ENCODE data around the gene GALNT18. TPM values are rescaled to one million over a fixed set of nuclear protein-coding genes. Genes with fewer than 3 reads are reported as not detected.

GALNT18 gene
- total and polyA plus RNA-seq, 2 donors (not counting 3 experiments of a cell fraction or from before 2014, with no cell fraction given), result 0.17 to 0.18 TPM

GRCh38 chr11:11409901-11410300, 211.9 kb downstream of the GALNT18 start:
- Histone ChIP-seq H3K9ac (replicated peaks; ENCODE audit: extremely low read depth, insufficient read depth, low read length) (no peak overlapping the region), H2AFZ (ENCODE audit: low read depth, low read length) (no peak overlapping the region), H3K4me1 (ENCODE audit: control insufficient read depth, extremely low read depth, insufficient read depth, low read length) (no peaks in the 10 kb centered on the region), H3K4me2 (ENCODE audit: insufficient read depth, low read length) (no peak overlapping the region), H4K20me1 (replicated peaks; ENCODE audit: control insufficient read depth, extremely low read depth, insufficient read depth, low read length) (no peaks in the 10 kb centered on the region), H3K4me3 (replicated peaks in 1 of 3; ENCODE audit: insufficient read depth in 1 of 3, low read depth in 1 of 3, low read length in 3 of 3) (no peak overlapping the region), H3K27me3 (ENCODE audit: control insufficient read depth in 2 of 2, insufficient read depth in 2 of 2, low read length in 2 of 2) (no peaks in the 10 kb centered on the region), H3K36me3 (ENCODE audit: control insufficient read depth in 2 of 2, extremely low read depth in 1 of 2, insufficient read depth in 2 of 2, low read length in 2 of 2) (no peaks in the 10 kb centered on the region), H3K27ac (ENCODE audit: insufficient read depth, low read depth, low read length) (no peak overlapping the region), H3K9me3 (replicated peaks; ENCODE audit: control insufficient read depth, insufficient read depth, low read length) (no peaks in the 10 kb centered on the region), H3K79me2 (ENCODE audit: control insufficient read depth, insufficient read depth, low read length) (no peaks in the 10 kb centered on the region), H3K9me1 (replicated peaks; ENCODE audit: control insufficient read depth, extremely low read depth, insufficient read depth, low read length) (no peaks in the 10 kb centered on the region)
- FAIRE-seq, result no peak
- intact Hi-C loops (cut with micrococcal nuclease) (no loop called here), dilution Hi-C loops (cut with MboI; ENCODE audit: extremely low pct_ligation_motif_present, low sequenced_read_pairs) (no loop called here)
- POLR2A ChIA-PET, result no interaction called here
- DNase-seq (ENCODE audit: low read depth, low spot score), result no peak
- TF ChIP-seq MYC (IDR thresholded peaks at IDR 0.05; ENCODE audit: low read depth, low read length) (no peak), EZH2 (IDR thresholded peaks at IDR 0.05; ENCODE audit: borderline replicate concordance, low read depth, low read length, severe bottlenecking) (no peak), POLR2A (IDR thresholded peaks at IDR 0.05; ENCODE audit: low read depth, low read length) (no peak), GATA2 (IDR thresholded peaks at IDR 0.05; ENCODE audit: insufficient read depth, insufficient read length, low read depth, low read length) (no peak), FOS (IDR thresholded peaks at IDR 0.05; ENCODE audit: borderline replicate concordance, insufficient read depth, low read length) (no peak)
- CTCF ChIA-PET, result no interaction called here
- no TSS peak for BruUV-seq (replicated peaks)

- H3K36me3 ChIP-seq (ENCODE audit: control insufficient read depth in 2 of 2, extremely low read depth in 1 of 2, insufficient read depth in 2 of 2, low read length in 2 of 2), result no peaks in the 10 kb centered on the region
- H3K4me2 ChIP-seq (ENCODE audit: insufficient read depth, low read length), result no peak overlapping the region
- no peaks in the 10 kb centered on the region for H3K27me3 ChIP-seq (ENCODE audit: control insufficient read depth in 2 of 2, insufficient read depth in 2 of 2, low read length in 2 of 2)
- H3K4me3 ChIP-seq (replicated peaks in 1 of 3; ENCODE audit: insufficient read depth in 1 of 3, low read depth in 1 of 3, low read length in 3 of 3), result no peak overlapping the region
- no peaks in the 10 kb centered on the region for H3K9me3 ChIP-seq (replicated peaks; ENCODE audit: control insufficient read depth, insufficient read depth, low read length)
- H4K20me1 ChIP-seq (replicated peaks; ENCODE audit: control insufficient read depth, extremely low read depth, insufficient read depth, low read length), result no peaks in the 10 kb centered on the region
- no peaks in the 10 kb centered on the region for H3K9me1 ChIP-seq (replicated peaks; ENCODE audit: control insufficient read depth, extremely low read depth, insufficient read depth, low read length)
- BruUV-seq (replicated peaks), result no TSS peak
- dilution Hi-C loops (cut with MboI; ENCODE audit: extremely low pct_ligation_motif_present, low sequenced_read_pairs) (no loop called here), intact Hi-C loops (cut with micrococcal nuclease) (no loop called here)
- H3K79me2 ChIP-seq (ENCODE audit: control insufficient read depth, insufficient read depth, low read length), result no peaks in the 10 kb centered on the region
- no peaks in the 10 kb centered on the region for H3K4me1 ChIP-seq (ENCODE audit: control insufficient read depth, extremely low read depth, insufficient read depth, low read length)
- no peak for DNase-seq (ENCODE audit: low read depth, low spot score)
- H3K9ac ChIP-seq (replicated peaks; ENCODE audit: extremely low read depth, insufficient read depth, low read length), result no peak overlapping the region
- no peak for FAIRE-seq
- ChIA-PET CTCF (no interaction called here), POLR2A (no interaction called here)
- no peak overlapping the region for H2AFZ ChIP-seq (ENCODE audit: low read depth, low read length)
- no peak overlapping the region for H3K27ac ChIP-seq (ENCODE audit: insufficient read depth, low read depth, low read length)
- TF ChIP-seq CTCF (IDR thresholded peaks at IDR 0.05; ENCODE audit: extremely low read depth in 1 of 2, insufficient read depth in 1 of 2, low read depth in 1 of 2, low read length in 2 of 2) (no peak), POLR2A (IDR thresholded peaks at IDR 0.05; ENCODE audit: low read depth, low read length) (no peak), MYC (IDR thresholded peaks at IDR 0.05; ENCODE audit: low read depth, low read length) (no peak), FOS (IDR thresholded peaks at IDR 0.05; ENCODE audit: borderline replicate concordance, insufficient read depth, low read length) (no peak), GATA2 (IDR thresholded peaks at IDR 0.05; ENCODE audit: insufficient read depth, insufficient read length, low read depth, low read length) (no peak), EZH2 (IDR thresholded peaks at IDR 0.05; ENCODE audit: borderline replicate concordance, low read depth, low read length, severe bottlenecking) (no peak), JUN (IDR thresholded peaks at IDR 0.05; ENCODE audit: borderline replicate concordance, insufficient read depth, insufficient read length, low read depth) (no peak), MAX (IDR thresholded peaks at IDR 0.05; ENCODE audit: insufficient read depth, insufficient read length) (no peak), POLR2AphosphoS5 (IDR thresholded peaks at IDR 0.05; ENCODE audit: insufficient read depth, low read depth, low read length) (no peak)
Observed at GRCh38 chr11:11409224-11409623, 212.6 kb downstream of the GALNT18 start.

All from endothelial cell of umbilical vein (primary cell).